ENCODE results near the gene MGAT5.

MGAT5 gene

GRCh38 chr2:134250840-134251461 lies 2.9 kb upstream of the MGAT5 start:
- in situ Hi-C loops (cut with MboI; ENCODE audit: low sequenced_read_pairs) = no loop called here

DNA sequence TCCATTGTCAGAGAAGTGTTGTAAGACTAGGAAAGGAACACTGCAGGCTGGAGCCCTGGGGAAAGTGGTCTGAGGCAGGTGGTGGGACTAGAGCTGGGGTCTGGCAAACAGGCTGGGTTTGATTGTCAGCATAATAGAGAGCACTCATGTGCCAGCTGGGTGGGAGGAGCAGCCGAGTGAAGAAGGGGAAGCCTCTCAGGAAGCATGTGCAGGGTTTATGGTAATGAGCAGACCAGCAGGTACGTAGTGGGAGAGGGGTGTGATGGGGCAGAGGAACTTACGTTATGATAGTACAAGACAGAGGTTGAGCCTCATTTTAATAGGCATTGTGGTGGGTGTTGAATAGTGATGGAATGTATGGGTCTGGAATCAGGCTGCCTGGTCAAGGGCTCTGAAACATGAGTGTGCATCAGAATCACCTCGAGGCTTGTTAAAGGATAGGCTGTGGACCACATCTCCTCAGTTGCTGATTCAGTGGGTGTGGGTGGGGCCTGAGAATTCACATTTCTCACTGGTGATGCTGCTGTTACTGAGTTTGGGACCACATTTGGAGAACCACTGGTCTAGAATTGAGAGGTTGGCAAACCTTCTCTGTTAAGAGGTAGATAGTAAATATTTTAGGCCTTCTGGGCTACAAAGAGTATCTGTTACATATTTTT lies 1.7 kb upstream of the MGAT5 start:
- in situ Hi-C loops (cut with MboI; ENCODE audit: low sequenced_read_pairs) = no loop called here

DNA sequence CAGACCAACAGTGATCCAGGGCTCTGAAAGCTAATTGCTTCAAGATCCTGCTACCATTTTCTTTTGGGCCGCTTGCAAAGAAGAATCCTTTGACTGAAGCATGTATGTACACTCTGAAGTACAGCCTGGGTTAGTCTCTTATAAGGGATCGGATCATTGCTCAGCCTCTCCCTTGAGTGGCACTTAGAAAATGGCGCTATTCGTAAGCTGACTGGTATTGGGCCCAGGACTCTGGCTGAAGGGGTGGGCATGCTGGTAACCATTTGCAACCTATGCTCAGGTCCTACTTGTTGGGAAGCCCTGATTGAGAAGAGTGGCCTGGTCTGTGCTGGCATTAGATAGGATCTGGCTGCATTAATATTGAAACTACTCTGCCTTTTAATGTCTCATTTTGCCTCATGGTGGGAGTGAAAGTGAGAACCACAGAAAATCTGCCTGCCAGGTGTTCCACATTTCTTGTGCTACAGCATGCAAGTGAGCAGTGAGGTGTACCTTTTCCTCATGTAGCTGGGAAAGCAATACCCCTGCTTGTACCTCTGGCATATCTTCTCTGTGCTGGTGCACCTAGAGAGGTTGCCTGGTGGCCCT lies 661 bp upstream of the MGAT5 start:
- in situ Hi-C loops (cut with MboI; ENCODE audit: low sequenced_read_pairs) = no loop called here

- in situ Hi-C loops (cut with MboI; ENCODE audit: low sequenced_read_pairs) = no loop called here
These were observed 952 bp downstream of the MGAT5 start for GRCh38 chr2:134254824-134255223.

DNA sequence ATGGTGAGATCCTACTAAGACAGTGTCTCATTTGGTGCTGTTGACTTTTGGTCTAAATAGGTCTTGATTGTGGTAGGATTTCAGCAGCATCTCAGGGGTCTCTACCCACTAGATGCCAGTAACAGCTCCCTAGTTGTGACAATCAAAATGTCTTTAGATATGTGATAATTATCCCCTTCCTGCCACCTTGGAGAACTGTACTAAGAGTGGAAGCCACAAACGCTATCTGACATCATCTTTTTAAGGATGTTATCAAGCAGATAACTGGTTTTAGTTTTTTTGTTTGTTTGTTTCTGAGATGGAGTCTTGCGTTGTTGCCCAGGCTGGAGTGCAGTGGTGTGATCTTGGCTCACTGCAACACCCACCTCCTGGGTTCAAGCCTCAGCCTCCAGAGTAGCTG lies 3.1 kb downstream of the MGAT5 start:
- in situ Hi-C loops (cut with MboI; ENCODE audit: low sequenced_read_pairs) = no loop called here

GRCh38 chr2:134257509-134257908 lies 3.6 kb downstream of the MGAT5 start:
- in situ Hi-C loops (cut with MboI; ENCODE audit: low sequenced_read_pairs) = no loop called here

- in situ Hi-C loops (cut with MboI; ENCODE audit: low sequenced_read_pairs) = no loop called here
These were observed 4.3 kb downstream of the MGAT5 start for GRCh38 chr2:134257965-134258683.

- in situ Hi-C loops (cut with MboI; ENCODE audit: low sequenced_read_pairs) = no loop called here
These were observed 5.0 kb downstream of the MGAT5 start for GRCh38 chr2:134258684-134259388.

GRCh38 chr2:134259571-134259970 lies 5.7 kb downstream of the MGAT5 start:
- in situ Hi-C loops (cut with MboI; ENCODE audit: low sequenced_read_pairs) = no loop called here

DNA sequence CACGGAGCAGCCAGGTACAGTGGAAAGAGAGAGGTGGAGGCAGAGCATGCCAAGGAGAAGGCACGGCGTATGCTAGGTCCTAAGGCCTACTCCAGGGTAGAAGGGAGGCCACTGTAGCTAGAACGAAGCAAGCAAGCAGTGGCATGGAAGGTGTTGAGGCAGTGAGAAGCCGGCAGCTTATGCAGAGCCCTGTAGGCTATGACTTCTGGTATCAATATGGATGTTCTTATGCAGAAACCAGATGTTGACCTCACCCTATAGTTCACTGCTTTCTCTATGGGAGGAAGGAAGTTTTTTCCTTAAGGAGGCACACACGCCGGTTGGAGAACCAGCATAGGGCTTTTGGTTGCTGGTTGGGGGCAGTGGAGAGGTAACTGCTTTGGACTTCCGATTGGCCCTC lies 6.1 kb downstream of the MGAT5 start:
- in situ Hi-C loops (cut with MboI; ENCODE audit: low sequenced_read_pairs) = no loop called here

GRCh38 chr2:134260713-134261112 lies 6.8 kb downstream of the MGAT5 start:
- in situ Hi-C loops (cut with MboI; ENCODE audit: low sequenced_read_pairs) = no loop called here

DNA sequence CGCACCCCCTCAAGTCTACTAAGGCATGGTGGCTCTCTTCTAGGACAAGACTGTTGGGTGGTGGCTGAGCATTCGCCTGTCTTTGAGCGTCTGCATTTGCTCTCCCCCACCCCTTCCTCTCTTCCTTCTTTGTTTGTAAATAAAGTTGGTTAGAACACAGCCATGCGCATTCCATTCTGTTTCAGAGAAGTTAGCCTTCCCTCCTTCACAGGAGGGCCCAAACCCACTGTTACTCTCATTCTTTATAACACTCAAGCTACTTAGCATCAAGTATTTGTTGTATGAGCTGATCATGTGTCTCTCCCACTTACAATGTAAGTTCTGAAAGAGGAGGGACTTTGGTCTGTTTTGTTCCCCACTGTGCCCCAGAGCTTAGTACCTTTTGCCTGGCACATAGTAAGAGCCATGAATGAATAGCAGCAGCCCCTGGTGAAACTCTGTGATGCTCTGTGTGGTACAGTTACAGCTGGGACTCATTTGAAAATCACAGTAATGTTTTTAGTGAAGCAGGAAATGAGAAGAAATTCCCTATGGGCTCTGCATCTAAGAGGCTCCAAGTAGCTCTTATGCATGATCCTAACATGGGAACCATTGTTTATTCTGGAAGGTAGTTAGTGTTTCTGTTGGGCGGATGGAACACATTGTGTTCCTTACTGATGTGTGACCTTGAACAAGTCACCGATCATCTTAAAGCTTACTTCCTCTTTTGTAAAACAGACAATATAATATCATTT lies 7.7 kb downstream of the MGAT5 start:
- in situ Hi-C loops (cut with MboI; ENCODE audit: low sequenced_read_pairs) = no loop called here

- in situ Hi-C loops (cut with MboI; ENCODE audit: low sequenced_read_pairs) = no loop called here
These were observed 8.8 kb downstream of the MGAT5 start for GRCh38 chr2:134262684-134263083.

- in situ Hi-C loops (cut with MboI; ENCODE audit: low sequenced_read_pairs) = no loop called here
These were observed 14.4 kb downstream of the MGAT5 start for GRCh38 chr2:134268265-134268664.

DNA sequence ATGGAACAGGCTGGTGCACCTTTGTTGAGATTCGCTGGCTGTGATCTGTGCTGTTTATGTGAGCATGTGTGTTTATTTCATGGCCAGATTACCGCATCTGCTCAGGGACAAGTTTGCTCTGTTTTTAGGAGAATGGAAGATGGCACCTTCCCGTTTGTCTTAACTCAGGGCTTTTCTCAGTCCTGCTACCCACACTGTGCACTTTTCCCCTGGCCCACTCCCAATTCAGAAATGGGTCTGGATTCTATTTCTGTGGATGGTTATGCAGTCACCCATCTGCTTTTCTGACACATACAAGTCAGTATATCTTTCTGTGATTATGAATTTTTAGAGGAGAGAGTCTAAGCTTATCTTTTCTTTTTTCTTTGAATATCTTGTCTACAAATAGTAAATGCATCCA lies 15.4 kb downstream of the MGAT5 start:
- in situ Hi-C loops (cut with MboI; ENCODE audit: low sequenced_read_pairs) = no loop called here

GRCh38 chr2:134269972-134270735 lies 16.3 kb downstream of the MGAT5 start:
- in situ Hi-C loops (cut with MboI; ENCODE audit: low sequenced_read_pairs) = no loop called here

DNA sequence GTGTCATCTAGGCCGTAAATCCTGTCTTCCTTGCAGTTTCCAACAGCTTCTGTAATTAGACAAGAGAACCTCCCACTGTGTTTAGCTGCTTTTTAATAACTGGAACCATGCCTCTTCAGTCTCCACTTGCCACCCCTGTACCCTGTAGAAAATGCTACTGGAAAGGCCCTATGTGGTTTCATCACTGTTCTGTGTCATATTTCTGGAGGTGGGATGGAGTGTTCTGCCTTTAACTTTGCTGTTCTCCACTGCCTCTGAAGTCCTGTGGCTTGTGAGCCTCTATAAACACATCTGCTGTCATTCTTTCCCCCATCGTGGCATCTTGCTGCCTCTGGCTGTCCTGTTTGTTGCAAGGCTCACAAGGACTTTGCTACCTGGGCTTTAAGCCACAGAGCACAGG lies 17.9 kb downstream of the MGAT5 start:
- in situ Hi-C loops (cut with MboI; ENCODE audit: low sequenced_read_pairs) = no loop called here

DNA sequence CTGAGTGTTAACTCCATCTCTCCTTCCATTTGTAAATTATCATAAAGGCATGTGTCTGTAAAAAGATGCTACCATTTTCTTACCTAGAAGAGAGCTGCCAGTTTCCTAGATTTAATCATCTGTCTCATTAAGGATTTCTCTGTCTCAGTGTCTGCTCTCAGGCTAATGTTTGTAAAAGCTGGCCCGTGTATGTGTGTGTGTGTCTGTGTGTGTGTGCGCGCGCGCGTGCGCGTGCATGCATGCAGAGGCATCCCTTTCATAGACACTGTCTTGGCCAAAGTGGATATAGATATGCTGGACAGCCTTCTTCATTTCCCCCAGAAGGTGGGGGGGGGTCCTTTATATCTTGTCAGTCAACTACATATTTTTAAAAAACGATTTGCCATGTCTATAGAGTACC lies 18.9 kb downstream of the MGAT5 start:
- in situ Hi-C loops (cut with MboI; ENCODE audit: low sequenced_read_pairs) = no loop called here

GRCh38 chr2:134273256-134273983 lies 19.5 kb downstream of the MGAT5 start:
- in situ Hi-C loops (cut with MboI; ENCODE audit: low sequenced_read_pairs) = no loop called here

All from HL-60/S4 treated with retinoic acid at 250 ng/mL for 4 days and 3 days (cell line).